T-cell (primary cell): ENCODE results near the gene CXCR6. TPM values are rescaled to one million over a fixed set of nuclear protein-coding genes. Genes with fewer than 3 reads are reported as not detected.

Experiments used
- ATAC-seq, 4 experiments: fragments of 200-7000 bp in 3 of 4; fragments of 150-1000 bp in 1 of 4; cut with Tn5 transposase; replicated peaks in 1 of 4; 1 replicate in 3 of 4; 2 replicates in 1 of 4; pipeline ENCODE4 v1.10.0; 2021; ENCODE audit warnings: moderate library complexity in 3 of 4, mild to moderate bottlenecking in 2 of 4, moderate number of reproducible peaks in 1 of 4
- CTCF ChIA-PET, 2 donors: fragments of 300-600 bp; sonication (Branson Sonifier 250); formaldehyde crosslinking; loops; one replicate each; lab custom pipeline; 2022; ENCODE audit warnings: antibody characterized with exemption in 2 of 2; lab: Charles Lee
- POLR2A ChIA-PET, 2 donors: fragments of 300-600 bp; sonication (Branson Sonifier 250); formaldehyde crosslinking; loops; one replicate each; lab custom pipeline; 2022; ENCODE audit warnings: antibody characterized with exemption in 2 of 2; lab: Charles Lee
- DNase-seq, 35 experiments: peaks; one replicate each; pipeline versions ENCODE4 v3.0.0 to v3.0.0-alpha.2; 2013 to 2023
- H3K27ac ChIP-seq: one replicate; pipeline ENCODE4 v1.5.1; 2013; ENCODE audit warnings: low read length
- H3K27me3 ChIP-seq, 2 experiments: replicated peaks in 1 of 2; 1 replicate in 1 of 2; 2 replicates in 1 of 2; pipeline versions ENCODE4 v1.6.1 to v1.7.0; 2013; ENCODE audit warnings: low read length in 1 of 2, mixed read lengths in 1 of 2; ENCODE audit not compliant: control insufficient read depth in 2 of 2, insufficient read depth in 2 of 2; ENCODE audit errors: extremely low read depth in 1 of 2
- H3K36me3 ChIP-seq, 2 donors: 1 replicate in 1 of 2; 2 replicates in 1 of 2; pipeline versions ENCODE4 v1.6.1 to v1.7.0; 2013; ENCODE audit warnings: low read length in 1 of 2; ENCODE audit not compliant: control insufficient read depth in 2 of 2, insufficient read depth in 1 of 2; ENCODE audit errors: extremely low read depth in 1 of 2
- H3K4me1 ChIP-seq, 2 experiments: 1 replicate in 1 of 2; 2 replicates in 1 of 2; pipeline versions ENCODE4 v1.6.1 to v1.7.0; 2013; ENCODE audit warnings: low read length in 2 of 2, mixed read lengths in 1 of 2; ENCODE audit not compliant: insufficient read depth in 2 of 2, control insufficient read depth in 1 of 2; ENCODE audit errors: extremely low read depth in 1 of 2
- H3K4me3 ChIP-seq, 2 donors: 1 replicate in 1 of 2; 2 replicates in 1 of 2; pipeline versions ENCODE4 v1.5.1 to v1.7.0; 2013; ENCODE audit warnings: mild to moderate bottlenecking in 2 of 2, low read length in 1 of 2, moderate library complexity in 1 of 2; ENCODE audit not compliant: control insufficient read depth in 1 of 2; ENCODE audit errors: extremely low read depth in 1 of 2
- H3K9me3 ChIP-seq: 2 replicates; pipeline ENCODE4 v1.7.0; 2013
- H3K27ac Mint-ChIP-seq, 2 donors: one replicate each; pipeline ENCODE4 v1.8.0; 2020 to 2021; ENCODE audit warnings: mild to moderate bottlenecking in 2 of 2, mixed read lengths in 2 of 2
- H3K27me3 Mint-ChIP-seq, 2 donors: one replicate each; pipeline ENCODE4 v1.8.0; 2021 to 2022; ENCODE audit warnings: mixed read lengths in 2 of 2
- H3K36me3 Mint-ChIP-seq: one replicate; pipeline ENCODE4 v1.8.0; 2021; ENCODE audit warnings: mixed read lengths
- H3K4me1 Mint-ChIP-seq, 3 donors: one replicate each; pipeline ENCODE4 v1.8.0; 2020 to 2022; ENCODE audit warnings: mixed read lengths in 3 of 3, mild to moderate bottlenecking in 1 of 3
- H3K4me3 Mint-ChIP-seq, 3 donors: one replicate each; pipeline ENCODE4 v1.8.0; 2020 to 2022; ENCODE audit warnings: mild to moderate bottlenecking in 3 of 3, mixed read lengths in 3 of 3, moderate library complexity in 3 of 3
- H3K9me3 Mint-ChIP-seq, 3 donors: one replicate each; pipeline ENCODE4 v1.8.0; 2020 to 2022; ENCODE audit warnings: mixed read lengths in 3 of 3
- WGBS: methylation state at CpG from one replicate; pipeline ENCODE4 v1.1.5; 2013; ENCODE audit warnings: missing lambda C conversion rate; ENCODE audit not compliant: insufficient coverage; 5-methylcytosine and 5-hydroxymethylcytosine counted together
- total RNA-seq, 35 experiments: library from RNA in 6 of 35; stranded (reverse) in 6 of 35; fragments of 120-200 nt in 1 of 35; gene quantifications; one replicate each; pipeline versions ENCODE4 v1.2.1 to v1.2.4 and lab custom pipeline; 2013 to 2026

The CXCR6 gene
- total RNA-seq, 5 donors from 2014 or later (not counting 1 experiment from before 2014, with no cell fraction given): 2.0 to 14.7 (median 3.7) TPM

GRCh38 chr3:45965253-45965652 lies 22.0 kb downstream of the CXCR6 start:
- ChIA-PET POLR2A (interaction anchor here in 1 of 2 donors (0.5 to 1.1 kb wide), 2 partner anchors 22 to 111 kb away, joined by 3 to 7 read pairs; partner anchors contain the start of gene CXCR6), CTCF (interaction anchor here in 1 of 2 donors (1.6 to 2.0 kb wide), 3 partner anchors 22 to 29 kb away, joined by 3 to 6 read pairs (median 5); partner anchors contain the start of gene CXCR6)
- H3K27ac ChIP-seq: peak overlapping the region; percentile 64
- H3K9me3 ChIP-seq: no peaks in the 10 kb centered on the region
- H3K4me1 ChIP-seq: peaks cover 0 to 84% of the 10 kb centered on the region in 2 experiments
- H3K36me3 Mint-ChIP-seq: peaks cover 75% of the 10 kb centered on the region
- H3K27me3 Mint-ChIP-seq: no peaks in the 10 kb centered on the region
- peak overlapping the region; percentile 34 to 44 (median 40) for H3K4me3 Mint-ChIP-seq
- no peak overlapping the region for H3K4me3 ChIP-seq
- DNase-seq (no peak), ATAC-seq (peak; percentile 15 to 52 (median 34))
- peak overlapping the region; percentile 83 to 84 for H3K27ac Mint-ChIP-seq
- no peaks in the 10 kb centered on the region for H3K27me3 ChIP-seq
- no peaks in the 10 kb centered on the region for H3K9me3 Mint-ChIP-seq
- 46% methylated on average over 4 of the region's 4 CpGs for WGBS
- H3K4me1 Mint-ChIP-seq: peaks cover 42 to 72% (median 72%) of the 10 kb centered on the region in 3 donors
- peaks cover 27 to 95% of the 10 kb centered on the region in 2 donors for H3K36me3 ChIP-seq

- Mint-ChIP-seq H3K36me3 (peaks cover 77% of the 10 kb centered on the region), H3K9me3 (no peaks in the 10 kb centered on the region), H3K4me1 (peaks cover 42 to 75% (median 74%) of the 10 kb centered on the region in 3 donors), H3K27ac (peak overlapping the region; percentile 83 to 84), H3K27me3 (no peaks in the 10 kb centered on the region), H3K4me3 (peak overlapping the region; percentile 34 to 44 (median 40))
- H3K4me1 ChIP-seq: peaks cover 0 to 84% of the 10 kb centered on the region in 2 experiments
- H3K27ac ChIP-seq: peak overlapping the region; percentile 64
- H3K9me3 ChIP-seq: no peaks in the 10 kb centered on the region
- ChIA-PET CTCF (interaction anchor here (0.6 to 2.0 kb wide), 4 partner anchors 22 to 350 kb away, joined by 3 to 6 read pairs (median 4); partner anchors contain the start of gene CXCR6 (in 1 of the 2)), POLR2A (interaction anchor here in 1 of 2 donors (0.5 to 1.1 kb wide), 2 partner anchors 22 to 111 kb away, joined by 3 to 7 read pairs; partner anchors contain the start of gene CXCR6)
- peaks cover 27 to 94% of the 10 kb centered on the region in 2 donors for H3K36me3 ChIP-seq
- H3K27me3 ChIP-seq: no peaks in the 10 kb centered on the region
- no peak overlapping the region for H3K4me3 ChIP-seq
- DNase-seq: peak in 16 of 35 experiments; percentile 16 to 56 (median 26)
- WGBS: 14% methylated on average over 2 of the region's 4 CpGs
- peak; percentile 76 to 88 (median 82) for ATAC-seq
Measured at GRCh38 chr3:45965653-45966052, 22.4 kb downstream of the CXCR6 start.

- peak overlapping the region; percentile 64 for H3K27ac ChIP-seq
- H3K36me3 Mint-ChIP-seq: peaks cover 78% of the 10 kb centered on the region
- ChIA-PET CTCF (interaction anchor here in 1 of 2 donors (1.7 kb wide), 1 partner anchor 28 kb away, joined by 3 read pairs; no protein-coding TSS in a partner anchor), POLR2A (interaction anchor here in 1 of 2 donors (0.7 to 1.1 kb wide), 2 partner anchors 23 to 102 kb away, joined by 3 read pairs; partner anchors contain the start of gene CXCR6)
- peak overlapping the region; percentile 27 to 66 for H3K27ac Mint-ChIP-seq
- H3K36me3 ChIP-seq: peaks cover 25 to 91% of the 10 kb centered on the region in 2 donors
- H3K4me3 ChIP-seq: no peak overlapping the region
- H3K4me1 ChIP-seq: peaks cover 0 to 80% of the 10 kb centered on the region in 2 experiments
- DNase-seq: no peak
- H3K4me1 Mint-ChIP-seq: peaks cover 42 to 78% (median 76%) of the 10 kb centered on the region in 3 donors
- 97% methylated on average over 17 of the region's 17 CpGs for WGBS
- no peaks in the 10 kb centered on the region for H3K9me3 Mint-ChIP-seq
- ATAC-seq: no peak
- no peaks in the 10 kb centered on the region for H3K27me3 ChIP-seq
- H3K4me3 Mint-ChIP-seq: peak overlapping the region in 1 of 3 donors; percentile 19
- H3K27me3 Mint-ChIP-seq: no peaks in the 10 kb centered on the region
- no peaks in the 10 kb centered on the region for H3K9me3 ChIP-seq
Measured at GRCh38 chr3:45966371-45966791, 23.1 kb downstream of the CXCR6 start.

GRCh38 chr3:45966950-45967640 lies 23.8 kb downstream of the CXCR6 start:
- Histone ChIP-seq H3K27ac (peak overlapping the region; percentile 64), H3K4me3 (no peak overlapping the region), H3K9me3 (no peaks in the 10 kb centered on the region), H3K36me3 (peaks cover 22 to 85% of the 10 kb centered on the region in 2 donors), H3K27me3 (no peaks in the 10 kb centered on the region), H3K4me1 (peaks cover 0 to 78% of the 10 kb centered on the region in 2 experiments)
- DNase-seq (no peak), ATAC-seq (no peak)
- Mint-ChIP-seq H3K4me1 (peaks cover 42 to 80% (median 77%) of the 10 kb centered on the region in 3 donors), H3K27me3 (no peaks in the 10 kb centered on the region), H3K36me3 (peaks cover 76% of the 10 kb centered on the region), H3K9me3 (no peaks in the 10 kb centered on the region), H3K27ac (peak overlapping the region; percentile 52 to 80), H3K4me3 (peak overlapping the region in 1 of 3 donors; percentile 19)
- CTCF ChIA-PET: interaction anchor here in 1 of 2 donors (0.7 kb wide), 1 partner anchor 412 kb away, joined by 3 read pairs; no protein-coding TSS in a partner anchor
- WGBS: 93% methylated on average over 15 of the region's 16 CpGs
- POLR2A ChIA-PET: no interaction called here

- Mint-ChIP-seq H3K4me1 (peaks cover 42 to 78% (median 75%) of the 10 kb centered on the region in 3 donors), H3K4me3 (no peak overlapping the region), H3K27me3 (no peaks in the 10 kb centered on the region), H3K9me3 (no peaks in the 10 kb centered on the region), H3K36me3 (peaks cover 76% of the 10 kb centered on the region), H3K27ac (peak overlapping the region; percentile 52 to 80)
- Histone ChIP-seq H3K4me1 (peaks cover 0 to 77% of the 10 kb centered on the region in 2 experiments), H3K27me3 (no peaks in the 10 kb centered on the region), H3K9me3 (no peaks in the 10 kb centered on the region), H3K4me3 (no peak overlapping the region), H3K36me3 (peaks cover 18 to 80% of the 10 kb centered on the region in 2 donors), H3K27ac (no peak overlapping the region)
- ChIA-PET CTCF (interaction anchor here in 1 of 2 donors (0.7 to 2.3 kb wide), 2 partner anchors 29 to 411 kb away, joined by 3 to 8 read pairs; no protein-coding TSS in a partner anchor), POLR2A (interaction anchor here in 1 of 2 donors (0.7 to 1.0 kb wide), 2 partner anchors 17 to 967 kb away, joined by 3 read pairs; no protein-coding TSS in a partner anchor)
- WGBS: 95% methylated on average over 8 of the region's 8 CpGs
- no peak for ATAC-seq
- DNase-seq: no peak
Measured at GRCh38 chr3:45967724-45968123, 24.5 kb downstream of the CXCR6 start.

GRCh38 chr3:45968149-45968548 lies 24.9 kb downstream of the CXCR6 start:
- Histone ChIP-seq H3K4me3 (no peak overlapping the region), H3K9me3 (no peaks in the 10 kb centered on the region), H3K27ac (peak overlapping the region; percentile 16), H3K27me3 (no peaks in the 10 kb centered on the region), H3K36me3 (peaks cover 18 to 79% of the 10 kb centered on the region in 2 donors), H3K4me1 (peaks cover 0 to 77% of the 10 kb centered on the region in 2 experiments)
- Mint-ChIP-seq H3K4me1 (peaks cover 40 to 78% (median 75%) of the 10 kb centered on the region in 3 donors), H3K27ac (peak overlapping the region; percentile 28 to 49), H3K4me3 (no peak overlapping the region), H3K27me3 (no peaks in the 10 kb centered on the region), H3K9me3 (no peaks in the 10 kb centered on the region), H3K36me3 (peaks cover 76% of the 10 kb centered on the region)
- ChIA-PET CTCF (interaction anchor here in 1 of 2 donors (0.7 to 2.3 kb wide), 2 partner anchors 29 to 411 kb away, joined by 3 to 8 read pairs; no protein-coding TSS in a partner anchor), POLR2A (interaction anchor here (0.6 to 1.0 kb wide), 3 partner anchors 17 to 967 kb away, joined by 3 read pairs; no protein-coding TSS in a partner anchor)
- 100% methylated on average over 9 of the region's 9 CpGs for WGBS
- no peak for DNase-seq
- ATAC-seq: no peak
